Stomach (tissue), 4 donors: ENCODE data around the gene PPP2R3C.

ENCODE experiments used
- CTCF ChIP-seq, 7 experiments: fragments of 450-650 bp in 4 of 7; fragments of 200-600 bp in 3 of 7; sonication (generic) in 3 of 7; IDR thresholded peaks; one replicate each; pipeline ENCODE4 v1.5.1; 2016 to 2019; ENCODE audit warnings: antibody characterized with exemption in 7 of 7, control low read depth in 2 of 7, mild to moderate bottlenecking in 1 of 7
- POLR2A ChIP-seq, 4 donors: fragments of 450-650 bp; IDR thresholded peaks; one replicate each; pipeline ENCODE4 v1.6.1; 2016; ENCODE audit warnings: antibody characterized with exemption in 4 of 4, control low read depth in 2 of 4, mild to moderate bottlenecking in 1 of 4, moderate library complexity in 1 of 4

- no peak for TF ChIP-seq CTCF (IDR thresholded peaks at IDR 0.05)
- TF ChIP-seq POLR2A (IDR thresholded peaks at IDR 0.05), result no peak
These were observed 13.9 kb downstream of the PPP2R3C start for GRCh38 chr14:35107866-35108265.
